ENCODE data around the gene SNRNP40.

The SNRNP40 gene

DNA sequence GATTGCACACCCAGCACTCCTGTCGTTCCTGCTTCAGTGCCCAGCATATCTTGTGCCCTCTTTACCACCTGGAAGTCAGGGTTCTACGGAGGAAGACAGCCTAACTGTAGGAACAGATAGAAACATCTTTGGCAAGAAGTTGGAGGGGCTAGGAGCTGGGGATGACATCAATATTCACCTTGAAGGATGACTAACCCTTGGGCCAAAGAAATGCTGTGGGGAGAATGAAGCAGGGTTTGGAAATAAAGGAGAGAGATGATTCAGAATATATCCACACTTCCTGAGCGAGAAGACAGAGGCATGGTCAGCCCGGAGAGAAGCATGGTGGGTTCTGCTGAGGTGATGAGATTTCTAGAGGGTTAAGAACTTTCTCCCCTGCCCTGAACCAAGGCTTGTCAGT lies 52.3 kb downstream of the SNRNP40 start:
- TF ChIP-seq, protein P1, sequence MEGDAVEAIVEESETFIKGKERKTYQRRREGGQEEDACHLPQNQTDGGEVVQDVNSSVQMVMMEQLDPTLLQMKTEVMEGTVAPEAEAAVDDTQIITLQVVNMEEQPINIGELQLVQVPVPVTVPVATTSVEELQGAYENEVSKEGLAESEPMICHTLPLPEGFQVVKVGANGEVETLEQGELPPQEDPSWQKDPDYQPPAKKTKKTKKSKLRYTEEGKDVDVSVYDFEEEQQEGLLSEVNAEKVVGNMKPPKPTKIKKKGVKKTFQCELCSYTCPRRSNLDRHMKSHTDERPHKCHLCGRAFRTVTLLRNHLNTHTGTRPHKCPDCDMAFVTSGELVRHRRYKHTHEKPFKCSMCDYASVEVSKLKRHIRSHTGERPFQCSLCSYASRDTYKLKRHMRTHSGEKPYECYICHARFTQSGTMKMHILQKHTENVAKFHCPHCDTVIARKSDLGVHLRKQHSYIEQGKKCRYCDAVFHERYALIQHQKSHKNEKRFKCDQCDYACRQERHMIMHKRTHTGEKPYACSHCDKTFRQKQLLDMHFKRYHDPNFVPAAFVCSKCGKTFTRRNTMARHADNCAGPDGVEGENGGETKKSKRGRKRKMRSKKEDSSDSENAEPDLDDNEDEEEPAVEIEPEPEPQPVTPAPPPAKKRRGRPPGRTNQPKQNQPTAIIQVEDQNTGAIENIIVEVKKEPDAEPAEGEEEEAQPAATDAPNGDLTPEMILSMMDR (IDR thresholded peaks at IDR 0.05; ENCODE audit: low read length, missing control alignments): no peak
- H3K4me3 ChIP-seq (replicated peaks; ENCODE audit: low read depth, low read length): no peak overlapping the region
- DNase-seq (ENCODE audit: low read depth): peak; percentile 27

DNA sequence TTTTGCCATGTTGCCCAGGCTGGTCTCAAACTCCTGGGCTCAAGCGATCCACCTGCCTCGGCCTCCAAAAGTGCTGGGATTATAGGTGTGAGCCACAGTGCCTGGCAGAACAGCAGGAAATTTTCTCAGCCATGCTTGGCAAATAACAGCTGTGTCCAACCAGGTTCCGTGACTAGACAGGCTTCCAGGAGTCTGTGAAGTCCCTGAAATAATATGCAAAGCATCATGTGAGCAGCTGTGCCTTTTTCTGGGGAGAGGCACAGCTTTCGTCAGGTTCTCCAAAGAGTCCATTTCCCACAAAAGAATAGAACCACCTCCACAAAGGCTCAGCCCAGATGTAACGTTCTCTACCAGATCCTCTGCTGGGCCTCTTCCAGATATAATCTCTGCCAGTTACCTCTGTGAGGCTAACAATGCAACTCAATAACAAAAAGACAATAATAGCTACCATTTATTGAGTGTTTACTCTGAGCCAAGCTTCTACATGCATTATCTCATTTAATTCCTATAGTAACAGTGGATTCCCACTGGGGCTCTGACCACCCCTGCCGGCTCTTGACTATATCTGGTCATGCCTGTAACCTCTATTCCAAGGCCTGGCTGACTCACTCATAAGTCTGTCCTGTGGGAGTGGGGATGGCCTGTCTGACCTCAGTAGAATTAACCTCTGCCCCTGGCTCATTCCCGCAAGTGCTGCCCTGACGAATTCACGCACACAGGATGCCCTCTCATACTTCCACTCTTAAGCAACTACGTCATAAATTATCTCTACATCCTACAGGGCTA lies 52.9 kb downstream of the SNRNP40 start:
- peak; percentile 34 for DNase-seq (ENCODE audit: low read depth)
- H3K4me3 ChIP-seq (replicated peaks; ENCODE audit: low read depth, low read length): no peak overlapping the region
- TF ChIP-seq, protein P1 (IDR thresholded peaks at IDR 0.05; ENCODE audit: low read length, missing control alignments): no peak

- DNase-seq (ENCODE audit: low read depth): no peak
- no peak overlapping the region for H3K4me3 ChIP-seq (replicated peaks; ENCODE audit: low read depth, low read length)
These were observed 55.3 kb downstream of the SNRNP40 start for GRCh38 chr1:31241321-31241720.

GRCh38 chr1:31239653-31240241 lies 56.8 kb downstream of the SNRNP40 start, which contains the start of gene NKAIN1:
Gene NKAIN1, minus strand, starts transcription at chr1:31239887. Its CDS starts 340 bp downstream, at chr1:31239547.
- peak within 1 kb of the TSS; percentile 27 for H3K4me3 ChIP-seq (replicated peaks; ENCODE audit: low read depth, low read length)
- DNase-seq (ENCODE audit: low read depth): peak; percentile 33
- TF ChIP-seq, protein P1 (IDR thresholded peaks at IDR 0.05; ENCODE audit: low read length, missing control alignments): no peak

More at GRCh38 chr1:31241321-31241720, 55.3 kb downstream of the SNRNP40 start:
- TF ChIP-seq, protein P1 (IDR thresholded peaks at IDR 0.05; ENCODE audit: low read length, missing control alignments): no peak

- TF ChIP-seq, protein P1 (IDR thresholded peaks at IDR 0.05; ENCODE audit: low read length, missing control alignments): no peak
- peak overlapping the region; percentile 27 for H3K4me3 ChIP-seq (replicated peaks; ENCODE audit: low read depth, low read length)
- no peak for DNase-seq (ENCODE audit: low read depth)
These were observed 57.5 kb downstream of the SNRNP40 start for GRCh38 chr1:31238986-31239613.

DNA sequence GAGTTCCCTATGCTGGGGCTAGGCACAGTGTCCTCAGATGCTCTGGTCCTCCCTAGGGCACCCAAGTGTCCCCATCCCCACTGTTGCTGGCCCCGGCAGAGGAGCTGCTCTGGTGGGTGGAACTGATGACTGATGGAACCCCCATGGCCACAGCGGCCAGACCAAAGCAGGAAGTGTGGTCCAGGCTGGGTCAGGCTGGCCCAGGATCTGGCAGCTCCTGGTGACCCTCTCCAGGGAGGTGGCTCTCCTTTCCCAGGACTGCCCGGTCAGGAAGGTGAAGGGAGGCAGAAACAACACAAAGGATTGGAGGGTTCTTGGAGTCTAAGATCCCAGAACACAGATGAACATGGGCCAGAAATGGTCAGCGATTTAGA lies 58.0 kb downstream of the SNRNP40 start:
- TF ChIP-seq, protein P1 (IDR thresholded peaks at IDR 0.05; ENCODE audit: low read length, missing control alignments): no peak
- no peak overlapping the region for H3K4me3 ChIP-seq (replicated peaks; ENCODE audit: low read depth, low read length)
- no peak for DNase-seq (ENCODE audit: low read depth)

All from fibroblast of pulmonary artery (primary cell).